CD4-positive, alpha-beta T cell treated with Interleukin-12 subunit alpha and Interleukin-12 subunit beta, for 1 hour (primary cell): ENCODE data around the gene HCRTR1.

Experiments
- DNase-seq: peaks from one replicate; pipeline ENCODE4 v3.0.0-alpha.2; 2020

HCRTR1 gene

DNA sequence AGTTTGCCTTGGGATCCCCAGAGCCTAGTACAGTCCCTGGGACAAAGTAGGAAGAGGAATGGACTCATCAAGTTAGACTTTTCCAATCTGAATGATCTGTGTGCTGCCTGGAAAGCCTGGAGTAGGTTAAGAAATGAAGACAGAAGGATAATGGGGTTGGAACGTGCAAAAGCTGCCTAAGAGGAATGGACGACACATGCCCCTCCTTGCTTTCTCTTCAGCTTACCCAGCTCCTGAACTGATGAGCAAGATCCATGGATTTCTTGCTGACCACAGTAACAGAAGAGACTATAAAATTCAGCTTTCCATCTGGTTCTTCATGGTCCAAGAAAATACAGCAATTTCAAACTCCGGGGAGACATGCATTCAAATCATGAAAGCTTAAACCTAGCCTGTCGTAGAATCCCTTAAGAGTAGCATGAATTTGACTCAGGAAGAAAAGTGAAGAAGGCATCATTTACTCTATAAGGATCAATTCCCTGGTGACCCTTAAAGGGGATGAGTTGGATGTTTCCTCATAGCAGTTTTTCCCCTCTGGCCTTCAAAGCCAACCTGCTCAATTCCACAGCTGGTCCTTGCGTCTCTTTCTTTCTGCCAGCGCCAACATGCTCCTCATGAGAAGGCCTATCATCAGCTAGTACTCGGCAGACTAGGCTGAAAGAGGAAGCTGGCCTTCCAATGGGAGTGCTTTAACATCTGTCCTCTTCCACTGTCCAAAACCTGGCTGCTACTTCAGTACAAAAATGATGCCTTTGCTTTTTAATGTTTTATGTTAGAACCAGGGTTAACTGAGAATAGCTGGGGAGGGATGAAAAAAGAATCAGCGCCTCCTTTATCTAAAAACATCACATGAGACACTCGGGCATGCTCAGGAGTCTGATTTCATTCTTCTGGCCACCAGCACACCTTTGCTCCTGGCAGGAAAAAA is 32.9 kb downstream of the HCRTR1 start:
- no peak for DNase-seq

DNA sequence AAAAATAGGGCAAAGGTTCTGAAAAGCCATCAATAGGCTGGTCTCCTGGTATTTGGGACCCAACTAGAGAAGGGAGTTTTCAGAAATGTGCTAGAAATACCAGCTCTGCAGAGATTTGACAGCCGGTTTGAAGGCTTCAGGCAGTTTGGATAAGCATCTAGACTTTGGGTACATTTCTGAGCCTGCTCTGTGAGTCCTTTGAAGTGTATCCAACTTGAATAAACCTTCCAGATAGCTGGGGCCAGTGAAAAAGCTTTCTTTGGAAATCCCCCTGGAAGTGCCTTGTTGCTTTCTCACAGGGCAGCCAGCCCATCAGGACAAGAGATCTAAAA is 33.6 kb downstream of the HCRTR1 start:
- no peak for DNase-seq

DNA sequence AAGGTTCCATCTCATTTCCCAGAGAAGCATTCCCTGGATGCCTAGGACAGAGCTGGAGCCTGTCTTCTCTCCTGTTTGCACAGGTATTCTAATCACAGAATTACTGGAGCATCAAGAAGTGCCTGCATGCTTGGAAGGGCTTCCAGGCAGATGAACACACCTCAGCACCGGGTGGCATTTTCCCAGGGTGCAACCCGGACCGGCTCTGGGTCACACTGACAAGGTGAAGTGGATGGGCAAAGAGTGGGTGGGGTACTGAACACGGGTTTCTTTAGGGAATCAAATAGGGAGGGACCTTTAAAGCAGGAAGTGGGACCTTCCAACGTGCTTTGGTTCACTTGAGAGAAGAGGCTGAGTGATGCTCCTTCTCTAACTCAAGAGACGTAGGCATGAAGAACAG is 34.3 kb downstream of the HCRTR1 start:
- no peak for DNase-seq

DNA sequence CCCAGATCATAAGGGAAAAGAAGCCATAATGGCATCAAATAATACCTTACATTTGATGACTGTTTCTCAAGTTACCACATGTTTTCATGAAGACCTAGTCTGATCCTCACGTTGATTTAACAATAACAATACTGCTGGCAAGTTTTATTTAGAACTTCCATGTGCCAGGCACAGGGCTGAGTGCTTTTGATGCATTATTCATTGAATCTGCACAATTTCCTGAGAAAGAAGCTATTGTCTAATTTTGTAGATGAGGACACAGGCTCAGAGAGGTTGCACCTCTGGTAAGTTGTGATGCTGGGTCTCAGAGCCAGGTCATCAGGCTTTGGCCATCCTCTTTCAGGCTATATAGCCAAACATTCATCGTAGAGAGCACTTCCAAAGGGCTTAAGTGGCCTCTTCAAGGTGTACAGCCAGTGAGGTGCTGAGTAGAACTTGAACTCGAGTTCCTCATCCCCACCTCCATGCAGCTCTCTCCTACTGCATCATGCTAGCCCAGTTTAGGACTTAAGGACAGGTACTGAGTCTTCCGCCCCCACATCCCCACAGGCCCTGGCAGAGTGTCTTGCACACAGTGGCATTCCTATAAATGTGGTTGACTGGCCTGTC is 35.5 kb downstream of the HCRTR1 start:
- DNase-seq, result no peak

DNA sequence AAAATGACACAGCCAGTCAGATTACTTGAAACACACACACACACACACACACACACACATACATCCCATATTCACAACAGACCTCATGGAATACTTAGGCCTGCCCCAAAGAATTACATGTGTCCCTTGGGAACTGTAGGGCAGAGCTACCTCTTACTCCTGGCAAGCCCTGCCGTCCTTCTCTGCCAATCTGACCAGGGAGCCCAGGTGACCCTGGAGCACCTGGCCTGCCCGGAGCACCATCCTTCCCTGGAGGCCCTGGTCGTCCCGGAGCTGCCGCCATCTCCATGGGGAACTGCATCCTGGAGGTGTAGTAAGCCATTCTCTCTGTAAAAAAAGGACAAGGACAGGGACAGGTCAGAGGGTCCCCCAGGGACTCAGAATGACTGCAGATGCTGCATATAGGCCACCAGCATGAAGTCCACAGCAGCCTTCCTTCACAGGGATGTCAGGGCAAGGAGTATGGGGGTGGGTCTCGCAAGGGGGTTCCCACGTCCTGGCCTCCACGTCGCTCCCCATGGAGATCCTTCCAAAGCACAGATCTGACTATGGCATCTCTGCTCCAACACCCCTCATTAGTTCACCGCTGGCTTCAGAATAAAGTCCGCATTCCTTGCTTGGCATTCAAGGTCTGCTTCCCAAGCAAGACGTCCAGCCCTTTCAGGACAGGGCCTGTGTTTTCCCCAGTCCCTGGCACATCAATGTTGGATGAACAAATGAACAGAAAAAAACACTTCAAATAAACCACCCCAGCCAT is 36.4 kb downstream of the HCRTR1 start:
- no peak for DNase-seq

DNA sequence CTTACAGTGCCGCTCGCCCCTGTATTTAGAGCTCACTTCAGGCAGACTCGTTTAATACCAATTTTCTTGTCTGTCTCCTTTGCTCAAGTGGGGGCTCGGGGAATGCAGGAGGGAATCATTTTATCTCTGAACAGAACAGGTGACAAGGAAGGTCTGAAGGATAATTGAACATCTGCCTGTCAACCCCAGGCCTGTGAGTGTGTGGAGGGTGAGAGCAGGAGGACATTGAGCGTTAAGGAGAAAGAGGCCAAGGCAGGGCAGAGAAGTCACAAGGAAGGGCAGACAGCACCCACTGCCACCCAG is 36.9 kb downstream of the HCRTR1 start:
- DNase-seq, result no peak

DNA sequence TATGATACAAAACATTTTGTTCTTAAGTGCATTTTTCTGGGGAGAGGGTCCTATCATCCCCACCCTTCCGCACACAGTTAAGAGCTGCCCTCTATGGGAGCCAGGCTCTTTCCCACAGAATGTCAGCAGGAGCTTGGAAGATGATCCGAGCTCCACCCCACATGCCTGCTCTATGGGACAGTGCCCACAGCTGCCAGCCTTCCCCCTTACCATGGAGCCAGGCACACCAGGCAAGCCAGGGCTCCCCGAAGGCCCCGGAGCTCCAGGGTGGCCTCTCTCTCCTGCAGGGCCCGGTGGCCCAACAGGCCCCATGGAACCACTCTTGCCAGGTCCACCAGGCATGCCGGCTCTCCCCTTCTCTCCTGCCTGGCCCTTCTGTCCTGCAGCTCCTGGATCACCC is 37.6 kb downstream of the HCRTR1 start:
- DNase-seq, result no peak

DNA sequence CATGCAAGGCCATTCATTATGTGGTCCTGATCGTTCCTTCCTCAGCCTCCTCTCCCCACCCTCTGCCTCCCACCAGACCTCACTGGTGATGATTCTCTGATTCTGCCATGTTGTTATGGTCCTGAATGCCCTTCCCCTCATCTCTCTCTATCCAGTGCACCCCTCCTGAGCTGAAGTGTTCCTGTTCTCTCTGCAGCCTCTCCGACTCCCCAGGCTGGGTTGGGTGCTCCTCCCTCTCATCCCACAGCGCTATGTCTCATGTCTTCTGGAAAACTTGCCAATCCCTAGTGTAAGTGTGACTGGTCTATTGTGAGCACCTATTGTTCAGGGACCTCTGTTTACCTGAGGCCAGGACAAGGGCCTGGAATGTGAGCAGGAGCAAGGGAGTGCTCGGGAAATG is 38.3 kb downstream of the HCRTR1 start:
- DNase-seq, result no peak

DNA sequence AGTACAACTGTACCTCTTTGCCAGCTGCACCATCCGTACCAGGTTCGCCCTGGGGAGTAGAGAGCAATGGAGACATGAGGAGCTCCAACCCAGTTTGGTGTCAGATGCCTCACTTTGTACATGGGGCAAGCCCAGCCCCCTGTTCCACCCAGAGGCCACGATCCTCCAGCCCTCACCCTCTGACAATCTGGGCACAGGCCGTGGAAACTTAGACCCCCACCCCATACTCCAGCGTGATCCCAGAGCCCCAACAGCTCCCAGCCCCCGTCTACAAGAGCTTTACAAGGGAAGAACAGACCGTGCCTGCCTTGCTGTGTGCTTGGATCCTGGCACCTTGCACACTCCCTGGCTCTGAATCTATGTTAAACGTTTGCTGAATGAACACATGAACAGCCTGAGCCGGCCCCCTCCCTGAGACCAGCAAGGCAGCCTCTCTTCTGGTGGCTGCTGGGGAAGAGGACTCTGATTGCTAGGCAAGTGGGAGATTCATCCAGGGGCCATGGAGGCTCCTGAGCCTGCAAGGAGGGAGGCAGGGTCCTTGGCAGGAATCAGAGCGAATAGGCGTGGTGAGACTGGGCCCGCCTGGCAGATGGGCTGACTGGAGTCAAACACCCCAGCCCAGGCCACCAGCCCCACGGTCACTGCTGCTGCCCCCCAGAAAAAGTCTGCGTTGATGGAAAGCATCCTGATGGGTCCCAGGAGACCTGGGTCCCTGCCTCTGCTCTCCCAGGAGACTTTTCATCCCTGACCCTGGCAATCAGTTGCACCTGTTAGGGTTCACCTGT is 39.7 kb downstream of the HCRTR1 start:
- DNase-seq, result no peak

DNA sequence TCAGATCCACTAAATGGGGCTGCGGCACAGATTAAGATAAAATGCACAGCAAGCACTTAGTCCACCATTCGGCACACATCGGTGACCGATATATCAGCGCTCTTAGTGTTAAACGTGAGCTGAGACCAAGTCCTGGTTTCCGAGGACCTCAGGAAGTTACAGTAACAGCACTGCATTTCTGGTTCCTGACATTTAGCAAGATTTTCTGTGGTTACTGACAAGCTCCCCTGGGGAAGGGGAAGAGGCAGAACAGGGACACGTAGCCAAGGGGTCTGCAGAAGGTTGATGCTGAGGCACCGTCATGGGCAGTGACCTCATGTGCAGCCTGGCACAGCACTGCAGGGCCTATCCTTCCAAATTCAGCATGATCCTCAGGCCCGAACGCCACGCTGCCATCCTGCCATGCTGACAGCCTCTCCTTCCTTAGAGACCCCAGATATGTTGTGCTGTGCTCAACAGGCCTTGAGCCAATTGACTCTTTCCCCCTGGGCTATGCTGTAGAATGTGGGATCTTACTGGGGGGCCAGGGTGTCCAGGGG is 40.6 kb downstream of the HCRTR1 start:
- DNase-seq, result no peak

DNA sequence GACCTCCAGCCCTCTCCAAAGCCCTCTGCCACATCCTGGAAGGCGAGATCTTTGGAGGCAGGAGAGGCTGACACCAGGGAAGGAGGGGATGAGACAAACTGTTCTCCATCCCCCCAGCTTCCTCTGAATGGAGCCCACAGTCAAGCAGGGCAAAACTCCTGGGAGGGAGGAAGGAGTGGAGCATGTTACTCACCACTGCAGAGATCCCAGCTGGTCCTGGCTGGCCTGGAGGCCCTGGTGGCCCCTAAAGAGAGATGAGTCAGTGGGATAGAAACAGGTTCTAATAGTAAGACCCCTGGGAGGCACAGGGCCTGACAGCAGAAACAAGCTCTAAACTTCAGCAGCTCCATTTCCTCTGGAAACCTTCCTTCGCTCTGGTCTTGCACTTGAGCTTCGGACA is 41.2 kb downstream of the HCRTR1 start:
- no peak for DNase-seq

DNA sequence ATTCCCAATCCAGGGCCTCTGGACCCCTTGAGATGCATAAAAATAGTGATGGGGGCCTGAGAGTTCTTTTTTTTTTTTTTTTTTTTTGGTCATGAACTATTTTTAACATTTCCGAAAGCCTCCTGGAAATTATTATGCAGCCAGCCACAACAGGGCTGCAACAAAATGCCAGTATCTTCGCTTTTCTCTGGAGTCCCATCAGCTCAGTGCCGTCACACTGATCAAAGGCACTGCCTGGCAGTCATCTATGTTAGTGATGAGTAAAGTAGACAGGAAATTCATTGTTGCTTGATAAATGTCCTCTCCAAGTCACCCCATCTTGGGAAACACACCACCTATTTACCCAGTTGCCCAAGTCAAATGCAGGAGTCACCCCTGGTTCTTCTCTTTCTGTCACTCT is 42.4 kb downstream of the HCRTR1 start:
- DNase-seq, result no peak

DNA sequence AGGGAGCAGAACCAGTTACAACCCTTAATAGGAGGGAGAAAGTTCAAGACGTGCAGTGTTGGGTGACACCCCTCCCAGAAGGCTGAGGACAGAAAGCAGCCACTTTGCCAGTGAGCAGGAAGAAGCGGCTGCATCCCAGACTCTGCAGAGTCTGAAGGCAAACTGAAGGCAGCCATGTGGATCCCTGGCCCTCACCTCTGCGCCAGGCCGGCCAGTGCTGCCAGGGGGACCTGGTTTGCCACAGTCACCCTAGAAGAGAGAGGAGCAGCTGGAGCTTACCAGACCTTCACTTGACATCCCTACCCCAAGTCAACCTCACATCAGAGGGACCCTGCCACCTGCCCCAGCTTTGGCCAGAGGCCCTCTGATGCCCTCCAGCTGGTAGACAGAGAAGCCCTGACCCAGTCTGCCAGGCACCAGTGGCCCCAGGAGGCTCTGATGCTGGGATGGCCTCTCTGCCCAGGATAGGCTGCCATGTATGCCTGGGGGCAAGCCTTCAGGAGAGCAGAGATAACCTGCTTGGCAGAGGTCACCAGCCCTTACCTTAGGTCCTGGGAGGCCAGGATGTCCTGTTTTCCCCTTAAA is 43.5 kb downstream of the HCRTR1 start:
- DNase-seq, result no peak

DNA sequence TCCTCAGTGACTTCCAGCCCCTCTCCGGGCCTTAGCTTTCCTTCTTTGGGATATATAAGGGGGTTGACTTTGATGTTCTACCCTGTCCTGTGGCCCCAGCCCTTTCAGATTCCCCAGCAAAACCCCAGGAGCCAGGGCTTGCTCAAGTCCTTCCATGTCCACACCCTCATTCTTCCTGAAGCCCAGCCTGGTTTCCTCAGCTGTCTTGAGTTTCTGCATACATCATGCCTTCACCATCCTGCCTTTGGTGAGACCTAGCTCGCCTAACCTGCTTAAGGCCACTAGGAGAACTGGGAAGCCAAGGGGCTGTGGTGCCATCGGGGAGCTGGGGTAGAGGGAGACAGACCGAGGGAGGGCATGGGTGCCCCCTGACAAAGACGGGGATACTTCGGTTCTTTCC is 44.4 kb downstream of the HCRTR1 start:
- DNase-seq, result no peak

DNA sequence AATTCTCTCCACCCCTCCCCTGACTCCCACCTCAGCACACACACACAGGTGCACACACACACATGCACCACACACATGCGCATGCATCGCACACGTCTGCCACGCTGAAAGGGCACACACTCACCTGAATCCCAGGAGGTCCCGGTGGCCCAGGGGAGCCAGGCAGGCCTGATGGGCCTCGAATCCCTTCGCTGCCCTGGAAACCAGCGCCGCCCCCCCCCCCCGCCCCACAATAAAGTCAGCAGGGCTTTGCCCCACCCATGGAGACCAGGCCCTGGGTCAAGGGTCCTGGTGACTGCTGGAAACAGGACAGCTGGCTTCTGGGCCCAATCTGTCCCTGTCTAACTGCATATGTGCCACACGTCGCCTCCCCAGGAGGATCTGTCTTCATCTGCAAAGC is 45.0 kb downstream of the HCRTR1 start:
- no peak for DNase-seq

DNA sequence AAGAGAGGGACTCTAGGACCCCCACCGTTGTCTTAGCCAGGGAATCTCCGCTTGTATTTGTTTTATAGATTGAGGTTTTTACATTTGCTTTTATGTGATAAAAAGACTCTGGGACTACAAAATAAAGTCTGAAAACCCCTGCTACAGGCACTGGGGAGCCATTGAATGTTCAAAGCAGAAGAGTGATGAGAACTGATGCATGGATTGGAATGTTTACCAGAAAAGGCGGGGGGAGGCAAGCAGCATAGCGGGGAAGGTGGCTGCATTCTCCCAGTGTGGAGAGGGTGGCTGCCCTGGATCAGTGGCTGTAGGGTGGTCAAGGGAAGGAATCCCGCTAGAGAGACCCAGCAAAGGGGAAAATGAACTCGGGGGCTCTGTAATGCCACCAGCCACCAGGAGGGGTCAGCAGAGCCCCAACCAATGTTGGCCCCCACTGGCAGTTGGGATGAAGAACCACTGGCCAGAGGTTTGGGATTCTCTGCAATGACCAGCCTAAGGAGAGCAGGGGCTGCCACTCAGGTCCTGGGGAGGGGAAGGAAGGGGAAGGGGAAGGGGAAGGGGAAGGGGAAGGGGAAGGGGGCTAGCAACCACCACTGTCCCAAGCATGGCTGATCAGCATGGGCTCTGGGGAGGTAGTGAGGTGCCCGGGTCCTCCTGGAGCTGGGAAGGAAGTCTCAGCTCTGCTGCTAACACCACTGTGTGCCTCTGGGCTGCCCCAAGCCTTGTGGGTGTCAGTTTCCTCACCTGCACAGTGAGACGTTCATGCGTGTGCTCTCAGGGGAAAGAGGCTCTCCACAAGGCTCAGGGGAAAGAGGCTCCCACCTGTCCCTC is 46.3 kb downstream of the HCRTR1 start:
- peak; percentile 62 for DNase-seq

DNA sequence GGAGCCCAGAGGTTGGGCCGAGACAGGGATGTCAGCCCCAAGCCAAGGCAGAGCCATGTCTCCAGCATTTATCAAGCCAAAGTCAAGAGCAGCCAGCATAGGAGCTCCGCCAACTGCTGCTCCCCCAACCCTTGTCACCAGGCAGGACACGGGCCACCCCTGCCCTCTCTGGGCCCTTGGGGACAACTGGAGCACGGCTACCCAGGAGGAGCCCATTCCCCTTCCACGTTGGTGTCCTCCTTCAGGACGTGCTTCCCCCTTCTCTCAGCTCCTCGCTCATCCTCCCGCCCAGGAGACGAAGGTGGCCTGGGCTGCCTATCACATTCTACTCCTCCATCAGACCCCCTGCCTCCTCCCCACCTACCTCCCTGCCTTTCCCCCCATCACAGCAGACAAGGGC is 47.0 kb downstream of the HCRTR1 start:
- no peak for DNase-seq

DNA sequence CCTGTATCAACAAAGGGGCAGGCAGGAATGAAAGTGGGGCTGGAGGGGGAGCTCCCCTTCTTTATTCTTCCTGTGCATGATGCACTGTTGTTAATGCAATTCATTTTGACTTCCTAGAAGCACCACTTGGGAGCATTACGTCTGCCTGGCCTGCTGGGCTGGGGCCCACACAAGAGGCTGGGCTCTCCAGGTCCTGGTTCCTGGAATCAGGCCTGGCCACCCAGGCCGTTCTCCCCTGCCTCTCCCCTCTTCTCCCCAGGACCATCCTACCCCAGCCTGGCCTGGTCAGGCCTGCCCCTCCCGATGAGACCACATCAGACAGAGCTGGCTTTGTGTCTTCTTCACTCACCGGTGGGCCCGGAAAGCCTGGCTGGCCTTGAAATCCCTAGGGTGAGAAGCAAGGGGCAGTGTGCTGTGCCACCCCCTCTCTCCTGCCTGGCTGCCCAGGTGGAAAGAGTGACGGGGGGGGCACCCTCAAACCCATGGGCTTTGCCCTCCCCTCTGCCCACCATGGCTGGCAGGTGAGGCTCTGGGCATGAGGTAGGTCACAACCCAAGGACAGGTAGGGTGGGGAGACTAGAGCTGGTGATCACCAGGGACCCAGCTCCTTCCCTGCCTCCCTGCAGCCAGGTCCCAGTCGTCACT is 47.9 kb downstream of the HCRTR1 start:
- DNase-seq, result no peak

DNA sequence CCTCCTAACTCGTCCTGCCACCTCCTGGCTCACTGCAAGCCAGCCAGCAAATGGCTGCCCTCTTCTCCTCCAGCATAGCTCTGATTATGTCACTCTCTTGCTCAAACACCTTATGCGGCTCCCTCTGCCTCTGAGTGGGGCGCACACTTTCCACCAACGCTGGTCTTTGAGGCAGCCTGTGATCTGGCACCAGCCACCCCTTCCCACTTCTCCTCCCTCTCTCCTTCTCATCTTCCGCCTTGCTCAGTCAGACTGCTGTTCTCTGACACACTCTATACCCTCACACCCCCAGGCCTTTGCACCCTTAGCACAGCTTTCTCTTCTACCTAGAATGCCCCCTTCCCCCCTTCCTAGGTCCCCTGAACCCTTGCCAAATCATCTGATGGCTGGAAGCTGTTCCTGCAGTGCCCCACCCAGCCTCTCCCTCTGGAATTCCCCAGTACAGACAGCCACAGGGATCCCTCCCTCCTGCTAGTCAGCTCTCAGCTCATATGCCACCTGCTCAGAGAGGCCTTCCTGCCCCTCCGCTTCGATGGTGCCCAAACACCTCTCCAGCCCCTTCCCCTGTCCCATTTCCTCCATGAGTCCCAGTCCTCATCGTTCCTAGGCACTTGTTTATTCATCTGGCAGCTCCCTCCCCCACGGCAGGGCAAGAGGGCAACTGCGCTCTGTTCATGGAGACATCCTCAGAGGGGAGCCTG is 48.9 kb downstream of the HCRTR1 start:
- no peak for DNase-seq

DNA sequence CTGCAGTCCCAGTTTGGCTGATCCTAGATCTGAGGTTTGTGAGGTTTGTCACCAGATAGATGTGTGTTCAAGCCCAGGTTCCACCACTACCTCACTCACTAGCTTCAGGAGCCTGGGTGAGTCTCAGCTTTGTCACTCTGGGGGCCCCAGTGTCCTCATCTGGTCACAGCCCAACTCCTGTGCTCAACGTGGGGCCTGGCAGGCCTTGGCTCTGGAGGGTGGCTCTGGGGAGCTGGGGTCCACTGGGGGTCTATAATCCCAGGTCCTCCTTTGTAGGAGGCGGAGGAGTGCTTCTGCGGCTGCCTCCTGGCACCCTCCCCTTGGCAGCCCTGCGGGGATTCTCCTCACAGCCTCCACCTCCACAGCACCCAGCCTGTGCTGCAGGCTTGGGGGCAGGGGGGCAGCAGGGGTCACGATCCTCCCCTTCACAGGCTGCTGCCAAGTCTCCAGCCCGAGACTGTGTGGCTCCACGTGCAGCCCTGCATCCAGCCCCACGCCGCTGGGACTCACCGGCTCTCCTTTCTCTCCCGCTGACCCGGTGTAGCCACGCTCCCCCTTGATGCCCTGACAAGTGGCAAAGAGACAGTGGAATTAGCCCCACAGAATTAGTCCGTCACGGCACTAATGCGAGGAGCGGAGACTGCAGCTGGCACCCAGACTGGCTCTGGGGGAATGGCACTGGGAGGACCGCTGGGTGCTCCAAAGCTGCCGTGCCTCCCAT is 49.7 kb downstream of the HCRTR1 start:
- DNase-seq, result no peak
